GM12878 (cell line): ENCODE data around the gene SLC19A2. TPM values are rescaled to one million over a fixed set of nuclear protein-coding genes. Genes with fewer than 3 reads are reported as not detected.

Experiments used
- ATAC-seq: fragments of 200-7000 bp; cut with Tn5 transposase; 3 replicates; pipeline ENCODE4 v1.9.1; 2020; ENCODE audit warnings: mild to moderate bottlenecking, moderate library complexity
- BruUV-seq: library from RNA; stranded (reverse); fragments of 400-500 nt; replicated peaks from 2 replicates; lab custom pipeline; 2021; lab: Mats Ljungman, UMichigan
- CTCF ChIA-PET: fragments of 300-600 bp; sonication (Branson Sonifier 250); formaldehyde crosslinking; extraction: SDS; loops from one replicate; lab custom pipeline; 2021; ENCODE audit warnings: inconsistent platforms; lab: Yijun Ruan, JAX
- POLR2A ChIA-PET: fragments of 350-600 bp; formaldehyde crosslinking; extraction: SDS; loops from one replicate; lab custom pipeline; 2021; ENCODE audit warnings: inconsistent platforms; lab: Charles Lee
- RAD21 ChIA-PET: fragments of 300-600 bp; sonication (Branson Sonifier 250); formaldehyde crosslinking; loops from one replicate; lab custom pipeline; 2023; ENCODE audit warnings: antibody characterized with exemption; ENCODE audit not compliant: unreplicated experiment; lab: Charles Lee
- SMC1A ChIA-PET: fragments of 300-600 bp; sonication (Branson Sonifier 250); formaldehyde crosslinking; loops from one replicate; lab custom pipeline; 2023; ENCODE audit not compliant: unreplicated experiment, uncharacterized antibody; lab: Charles Lee
- DNase-seq: peaks from one replicate; pipeline ENCODE4 v3.0.0-alpha.2; 2011; ENCODE audit warnings: low read depth, low spot score
- FAIRE-seq: peaks from 3 replicates; lab custom pipeline; 2011; peaks lifted over from hg19 to GRCh38; lab: Jason Lieb, UNC
- H2AFZ ChIP-seq: 2 replicates; pipeline ENCODE4 v1.6.0; 2011; ENCODE audit warnings: low read depth, low read length, control low read depth; ENCODE audit not compliant: control insufficient read depth
- H3K27ac ChIP-seq: 2 replicates; pipeline ENCODE4 v1.5.1; 2011; ENCODE audit warnings: control low read depth; ENCODE audit not compliant: control insufficient read depth, insufficient read depth
- H3K27me3 ChIP-seq, 2 experiments: replicated peaks in 1 of 2; 2 replicates each; pipeline versions ENCODE4 v1.6.0 to v1.6.1; 2011; ENCODE audit warnings: low read length in 1 of 2; ENCODE audit not compliant: control insufficient read depth in 2 of 2, insufficient read depth in 2 of 2
- H3K36me3 ChIP-seq, 2 experiments: 2 replicates each; pipeline ENCODE4 v1.5.1; 2011; ENCODE audit warnings: low read length in 1 of 2; ENCODE audit not compliant: control insufficient read depth in 2 of 2, insufficient read depth in 2 of 2
- H3K4me1 ChIP-seq: 2 replicates; pipeline ENCODE4 v1.6.1; 2011; ENCODE audit warnings: mild to moderate bottlenecking, low read length, moderate library complexity, mixed read lengths; ENCODE audit not compliant: control insufficient read depth, insufficient read depth
- H3K4me2 ChIP-seq: 2 replicates; pipeline ENCODE4 v1.6.0; 2011; ENCODE audit warnings: control low read depth; ENCODE audit not compliant: control insufficient read depth, insufficient read depth
- H3K4me3 ChIP-seq: fragments of 200-600 bp; sonication (generic); 2 replicates; pipeline ENCODE4 v1.5.1; 2016
- H3K79me2 ChIP-seq: 2 replicates; pipeline ENCODE4 v1.6.0; 2011; ENCODE audit warnings: low read length; ENCODE audit not compliant: control insufficient read depth, insufficient read depth
- H3K9ac ChIP-seq: 2 replicates; pipeline ENCODE4 v1.8.0; 2011; ENCODE audit warnings: low read length, control low read depth, mixed read lengths; ENCODE audit not compliant: control insufficient read depth, insufficient read depth
- H3K9me3 ChIP-seq: replicated peaks from 3 replicates; pipeline ENCODE4 v1.5.1; 2011; ENCODE audit warnings: mild to moderate bottlenecking, low read length; ENCODE audit not compliant: control insufficient read depth, insufficient read depth
- H4K20me1 ChIP-seq: 2 replicates; pipeline ENCODE4 v1.6.0; 2011; ENCODE audit not compliant: control insufficient read depth, insufficient read depth
- ASH2L ChIP-seq: fragments of 300-600, 200-600 bp; sonication (generic); IDR thresholded peaks from 2 replicates; pipeline ENCODE4 v1.6.1; 2017; ENCODE audit warnings: low read depth, mild to moderate bottlenecking, borderline replicate concordance
- FOXK2 ChIP-seq: fragments of 450-650 bp; IDR thresholded peaks from 2 replicates; pipeline ENCODE4 v1.6.1; 2017; ENCODE audit warnings: mild to moderate bottlenecking, moderate library complexity
- IRF4 ChIP-seq: IDR thresholded peaks from 2 replicates; pipeline ENCODE4 v1.6.1; 2011; ENCODE audit warnings: low read depth, low read length
- MEF2B ChIP-seq: fragments of 450-650 bp; IDR thresholded peaks from 2 replicates; pipeline ENCODE4 v1.6.1; 2018; ENCODE audit warnings: mild to moderate bottlenecking, moderate library complexity; ENCODE audit not compliant: partially characterized antibody, poor library complexity, severe bottlenecking
- NR2C2 ChIP-seq: IDR thresholded peaks from 2 replicates; pipeline ENCODE4 v1.6.1; 2011; ENCODE audit warnings: borderline replicate concordance, low read depth; ENCODE audit not compliant: control insufficient read depth, insufficient read length
- RUNX3 ChIP-seq: IDR thresholded peaks from 2 replicates; pipeline ENCODE4 v1.6.1; 2012; ENCODE audit warnings: low read length, inconsistent platforms
- SIX5 ChIP-seq: IDR thresholded peaks from 2 replicates; pipeline ENCODE4 v1.6.1; 2011; ENCODE audit warnings: mild to moderate bottlenecking, low read depth, low read length, moderate library complexity; ENCODE audit not compliant: severe bottlenecking
- SMC3 ChIP-seq: IDR thresholded peaks from 2 replicates; pipeline ENCODE4 v1.6.1; 2011; ENCODE audit warnings: low read length, improper control_type of control experiment, borderline replicate concordance
- ZNF274 ChIP-seq: IDR thresholded peaks from one replicate; pipeline ENCODE4 v1.8.0; 2011; ENCODE audit not compliant: insufficient read length, insufficient read depth
- ZNF622 ChIP-seq: fragments of 450-650 bp; IDR thresholded peaks from 2 replicates; pipeline ENCODE4 v1.6.1; 2017; ENCODE audit warnings: mild to moderate bottlenecking, inconsistent platforms
- ZSCAN29 ChIP-seq: fragments of 450-650 bp; IDR thresholded peaks from 2 replicates; pipeline ENCODE4 v1.6.1; 2017; ENCODE audit warnings: mild to moderate bottlenecking, moderate library complexity
- WGBS: methylation state at CpG from one replicate; pipeline ENCODE4 v1.1.6; 2016; ENCODE audit warnings: low lambda C conversion rate; ENCODE audit not compliant: insufficient replicate concordance, insufficient coverage; ENCODE audit errors: missing lambda C conversion rate; 5-methylcytosine and 5-hydroxymethylcytosine counted together
- in situ Hi-C: fragments of 300-500 bp; cut with MboI; formaldehyde crosslinking; loops from 9 replicates; pipeline ENCODE4 v1.14.3; 2018; ENCODE audit warnings: mixed read lengths
- intact Hi-C: fragments of 100-400 bp; cut with micrococcal nuclease; formaldehyde crosslinking; loops from one replicate; pipeline ENCODE4 v1.14.2; 2022; ENCODE audit not compliant: unreplicated experiment
- polyA plus RNA-seq, 11 experiments: library from polyadenylated mRNA; depleted of rRNA in 4 of 11; unstranded in 6 of 11; stranded (reverse) in 5 of 11; fragments of >200 nt; fragmentation: Nextera tagmentation in 4 of 11; fragmentation: Illumina TruSeq in 1 of 11; extraction: Ambion mirVana in 4 of 11; extraction: Trizol in 1 of 11; gene quantifications; 1 replicate in 1 of 11; 2 replicates in 10 of 11; pipeline versions ENCODE4 v1.2.1 to v1.2.3, GENCODE V29; 2011 to 2016; ENCODE audit warnings: inconsistent platforms in 2 of 11, missing spikeins in 2 of 11, low read depth in 1 of 11
- total RNA-seq, 4 experiments: library from RNA; depleted of rRNA in 3 of 4; stranded (reverse); fragments of >200 nt in 3 of 4; fragmentation: Illumina TruSeq in 1 of 4; extraction: Trizol in 1 of 4; gene quantifications; 2 replicates each; pipeline versions ENCODE4 v1.2.1 to v1.2.3, GENCODE V29; 2013 to 2021
- TF ChIP-seq, protein P1 (sequence below): IDR thresholded peaks from 2 replicates; pipeline ENCODE4 v1.6.1; 2011; ENCODE audit warnings: borderline replicate concordance, low read depth, mild to moderate bottlenecking, moderate library complexity, mixed read lengths, low read length; ENCODE audit not compliant: insufficient read depth; ENCODE audit errors: extremely low read length
- TF ChIP-seq, protein P2 (sequence below): IDR thresholded peaks from 2 replicates; pipeline ENCODE4 v1.6.1; 2011; ENCODE audit warnings: low read depth, low read length, improper control_type of control experiment, borderline replicate concordance
- TF ChIP-seq, protein P3 (sequence below), 3 experiments: IDR thresholded peaks in 2 of 3; conservative IDR thresholded peaks in 1 of 3; 2 replicates each; pipeline ENCODE4 v1.5.1; 2011; ENCODE audit warnings: low read depth in 3 of 3, low read length in 3 of 3, mild to moderate bottlenecking in 3 of 3, control low read depth in 2 of 3, moderate library complexity in 2 of 3, inconsistent platforms in 1 of 3, mixed read lengths in 1 of 3; ENCODE audit not compliant: control insufficient read depth in 2 of 3, insufficient read depth in 1 of 3; ENCODE audit errors: extremely low read depth in 1 of 3

Gene SLC19A2
- total and polyA plus RNA-seq, 10 of the 15 experiments (the other 5 are each of a cell fraction or from before 2014, with no cell fraction given): 1.2 to 7.8 (median 2.5) TPM

DNA sequence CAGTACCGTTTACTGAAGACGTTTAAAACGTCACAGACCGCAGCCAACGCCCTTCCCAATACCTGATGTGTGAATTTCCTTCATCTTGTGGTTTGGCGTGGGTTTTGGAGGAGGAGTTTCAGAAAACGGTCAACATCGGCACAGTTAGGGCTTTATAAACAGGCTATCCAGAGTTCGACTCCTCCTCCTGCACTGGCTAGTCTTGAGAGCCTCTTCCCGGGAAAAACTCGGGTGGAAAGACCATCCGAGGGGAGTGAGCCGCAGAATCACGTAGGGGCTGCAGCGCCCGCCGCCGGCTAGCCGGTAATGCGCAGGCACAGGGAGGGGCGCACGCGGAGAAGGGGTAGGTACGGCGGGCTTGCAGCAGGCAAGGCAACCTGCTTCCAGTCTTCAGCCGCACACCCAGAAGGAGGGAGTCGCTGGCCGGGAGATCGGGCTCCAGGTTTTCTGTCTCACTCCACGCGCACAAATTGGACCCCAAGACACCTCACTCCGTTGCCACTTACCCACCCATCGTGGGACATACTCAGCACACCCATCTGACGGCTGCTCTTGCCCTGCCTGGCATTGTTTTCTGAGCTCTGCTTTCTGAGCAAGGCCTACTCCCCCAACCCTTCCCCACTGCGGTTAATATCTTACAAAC is 25.4 kb downstream of the SLC19A2 start:
- Histone ChIP-seq H3K36me3 (no peaks in the 10 kb centered on the region), H3K9me3 (peaks cover 2% of the 10 kb centered on the region; the same call in 2 of the 3 replicates), H3K4me3 (no peak overlapping the region), H3K79me2 (no peaks in the 10 kb centered on the region), H4K20me1 (no peaks in the 10 kb centered on the region), H3K4me1 (no peaks in the 10 kb centered on the region), H3K27me3 (no peaks in the 10 kb centered on the region), H3K9ac (no peak overlapping the region), H3K27ac (no peak overlapping the region), H3K4me2 (0 out of 2 replicates have a peak overlapping the region, but pooled peaks have one; percentile 1), H2AFZ (no peak overlapping the region)
- in situ Hi-C loops (no loop called here), intact Hi-C loops (no loop called here)
- CTCF ChIA-PET: interaction anchor here (1.5 kb wide), 1 partner anchor 10 kb away, joined by 4 read pairs; no protein-coding TSS in a partner anchor
- BruUV-seq: no TSS peak
- no peak for DNase-seq
- TF ChIP-seq ZSCAN29: no peak
- peak; percentile 56 for TF ChIP-seq RUNX3
- no peak for TF ChIP-seq ASH2L
- WGBS: 53% methylated on average over 25 of the region's 35 CpGs
- FAIRE-seq: no peak
- RAD21 ChIA-PET: no interaction called here
- SMC1A ChIA-PET: no interaction called here
- POLR2A ChIA-PET: no interaction called here
- no peak for ATAC-seq

DNA sequence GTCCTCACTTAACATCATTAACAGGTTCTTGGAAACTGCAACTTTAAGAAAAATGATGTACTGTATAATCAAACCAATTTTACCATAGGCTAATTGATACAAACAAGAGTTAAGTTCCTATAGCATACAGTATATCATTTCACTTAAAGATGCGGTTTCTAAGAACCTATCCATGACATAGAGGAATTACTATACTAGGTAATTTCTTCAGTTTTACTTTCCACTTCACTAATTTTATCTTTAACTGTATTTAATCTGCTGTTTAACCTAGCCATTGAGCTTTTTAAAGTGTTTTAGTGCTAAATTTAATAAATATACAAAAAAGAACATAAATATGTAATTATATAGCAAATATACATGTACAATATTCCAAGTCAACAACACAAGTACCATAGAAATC is 28.3 kb downstream of the SLC19A2 start:
- no peak for DNase-seq
- WGBS: 92% methylated on average over 1 of the region's 1 CpG
- H3K27ac ChIP-seq: no peak overlapping the region
- POLR2A ChIA-PET: no interaction called here
- H3K9me3 ChIP-seq: peaks cover 2% of the 10 kb centered on the region; the same call in 2 of the 3 replicates
- H3K79me2 ChIP-seq: no peaks in the 10 kb centered on the region
- CTCF ChIA-PET: no interaction called here
- H4K20me1 ChIP-seq: no peaks in the 10 kb centered on the region
- RAD21 ChIA-PET: no interaction called here
- no peak overlapping the region for H3K4me3 ChIP-seq
- no TSS peak for BruUV-seq
- no peaks in the 10 kb centered on the region for H3K27me3 ChIP-seq
- intact Hi-C loops (no loop called here), in situ Hi-C loops (no loop called here)
- no peak overlapping the region for H3K4me2 ChIP-seq
- no peak overlapping the region for H3K9ac ChIP-seq
- no peaks in the 10 kb centered on the region for H3K4me1 ChIP-seq
- SMC1A ChIA-PET: no interaction called here
- FAIRE-seq: no peak
- H2AFZ ChIP-seq: no peak overlapping the region
- no peak for ATAC-seq
- no peaks in the 10 kb centered on the region for H3K36me3 ChIP-seq
- no peak for TF ChIP-seq ZSCAN29
- no peak for TF ChIP-seq NR2C2
- no peak for TF ChIP-seq MEF2B
- no peak for TF ChIP-seq ZNF622
- no peak for TF ChIP-seq SMC3
- TF ChIP-seq, protein P1, sequence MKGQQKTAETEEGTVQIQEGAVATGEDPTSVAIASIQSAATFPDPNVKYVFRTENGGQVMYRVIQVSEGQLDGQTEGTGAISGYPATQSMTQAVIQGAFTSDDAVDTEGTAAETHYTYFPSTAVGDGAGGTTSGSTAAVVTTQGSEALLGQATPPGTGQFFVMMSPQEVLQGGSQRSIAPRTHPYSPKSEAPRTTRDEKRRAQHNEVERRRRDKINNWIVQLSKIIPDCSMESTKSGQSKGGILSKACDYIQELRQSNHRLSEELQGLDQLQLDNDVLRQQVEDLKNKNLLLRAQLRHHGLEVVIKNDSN: no peak
- no peak for TF ChIP-seq ZNF274
- TF ChIP-seq, protein P2, sequence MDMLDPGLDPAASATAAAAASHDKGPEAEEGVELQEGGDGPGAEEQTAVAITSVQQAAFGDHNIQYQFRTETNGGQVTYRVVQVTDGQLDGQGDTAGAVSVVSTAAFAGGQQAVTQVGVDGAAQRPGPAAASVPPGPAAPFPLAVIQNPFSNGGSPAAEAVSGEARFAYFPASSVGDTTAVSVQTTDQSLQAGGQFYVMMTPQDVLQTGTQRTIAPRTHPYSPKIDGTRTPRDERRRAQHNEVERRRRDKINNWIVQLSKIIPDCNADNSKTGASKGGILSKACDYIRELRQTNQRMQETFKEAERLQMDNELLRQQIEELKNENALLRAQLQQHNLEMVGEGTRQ: no peak
- TF ChIP-seq SIX5: no peak
- no peak for TF ChIP-seq FOXK2
- TF ChIP-seq, protein P3, sequence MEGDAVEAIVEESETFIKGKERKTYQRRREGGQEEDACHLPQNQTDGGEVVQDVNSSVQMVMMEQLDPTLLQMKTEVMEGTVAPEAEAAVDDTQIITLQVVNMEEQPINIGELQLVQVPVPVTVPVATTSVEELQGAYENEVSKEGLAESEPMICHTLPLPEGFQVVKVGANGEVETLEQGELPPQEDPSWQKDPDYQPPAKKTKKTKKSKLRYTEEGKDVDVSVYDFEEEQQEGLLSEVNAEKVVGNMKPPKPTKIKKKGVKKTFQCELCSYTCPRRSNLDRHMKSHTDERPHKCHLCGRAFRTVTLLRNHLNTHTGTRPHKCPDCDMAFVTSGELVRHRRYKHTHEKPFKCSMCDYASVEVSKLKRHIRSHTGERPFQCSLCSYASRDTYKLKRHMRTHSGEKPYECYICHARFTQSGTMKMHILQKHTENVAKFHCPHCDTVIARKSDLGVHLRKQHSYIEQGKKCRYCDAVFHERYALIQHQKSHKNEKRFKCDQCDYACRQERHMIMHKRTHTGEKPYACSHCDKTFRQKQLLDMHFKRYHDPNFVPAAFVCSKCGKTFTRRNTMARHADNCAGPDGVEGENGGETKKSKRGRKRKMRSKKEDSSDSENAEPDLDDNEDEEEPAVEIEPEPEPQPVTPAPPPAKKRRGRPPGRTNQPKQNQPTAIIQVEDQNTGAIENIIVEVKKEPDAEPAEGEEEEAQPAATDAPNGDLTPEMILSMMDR (IDR thresholded peaks at IDR 0.05 in 2 of 3, conservative IDR thresholded peaks at IDR 0.05 in 1 of 3; ENCODE audit: control insufficient read depth in 2 of 3, extremely low read depth in 1 of 3, insufficient read depth in 1 of 3, low read depth in 3 of 3, low read length in 3 of 3): no peak
- TF ChIP-seq IRF4: no peak
